HG02588 (cell line): ENCODE measurements around the gene SEC62.

ENCODE experiments used
- ATAC-seq: cut with Tn5 transposase; IDR thresholded peaks from one replicate; pipeline ENCODE4 v1.9.1; 2021; ENCODE audit warnings: mild to moderate bottlenecking, moderate library complexity; ENCODE audit not compliant: unreplicated experiment

SEC62 gene

GRCh38 chr3:169966951-169967915 lies 626 bp downstream of the SEC62 start:
- ATAC-seq = peak; percentile 36

GRCh38 chr3:169968224-169968885 lies 1.7 kb downstream of the SEC62 start:
- no peak for ATAC-seq

- ATAC-seq = no peak
These were observed 2.8 kb downstream of the SEC62 start for GRCh38 chr3:169969174-169970095.

- ATAC-seq = no peak
These were observed 4.2 kb downstream of the SEC62 start for GRCh38 chr3:169970847-169971246.

- ATAC-seq = no peak
These were observed 4.9 kb downstream of the SEC62 start for GRCh38 chr3:169971522-169971921.

- ATAC-seq = no peak
These were observed 13.4 kb downstream of the SEC62 start for GRCh38 chr3:169980055-169980454.

GRCh38 chr3:169984292-169984691 lies 17.7 kb downstream of the SEC62 start:
- ATAC-seq = no peak

- ATAC-seq = no peak
These were observed 23.8 kb downstream of the SEC62 start for GRCh38 chr3:169990431-169990830.

- no peak for ATAC-seq
These were observed 25.5 kb downstream of the SEC62 start for GRCh38 chr3:169992156-169992555.

GRCh38 chr3:169992781-169993180 lies 26.2 kb downstream of the SEC62 start:
- ATAC-seq = no peak

GRCh38 chr3:169993761-169994160 lies 27.2 kb downstream of the SEC62 start:
- ATAC-seq = no peak

GRCh38 chr3:169996063-169996462 lies 29.5 kb downstream of the SEC62 start:
- no peak for ATAC-seq

- ATAC-seq = peak; percentile 44
These were observed 32.1 kb downstream of the SEC62 start for GRCh38 chr3:169998668-169999131.

- peak; percentile 86 for ATAC-seq
These were observed 32.8 kb downstream of the SEC62 start for GRCh38 chr3:169999433-169999832.

GRCh38 chr3:170000051-170000450 lies 33.4 kb downstream of the SEC62 start:
- ATAC-seq = no peak

GRCh38 chr3:170002231-170002630 lies 35.6 kb downstream of the SEC62 start:
- no peak for ATAC-seq

- no peak for ATAC-seq
These were observed 36.3 kb downstream of the SEC62 start for GRCh38 chr3:170002879-170003278.

GRCh38 chr3:170003881-170004356 lies 37.3 kb downstream of the SEC62 start:
- ATAC-seq = no peak

GRCh38 chr3:170007031-170007663 lies 40.5 kb downstream of the SEC62 start:
- ATAC-seq = peak; percentile 79

GRCh38 chr3:170010498-170010897 lies 43.9 kb downstream of the SEC62 start:
- ATAC-seq = no peak
